ENCODE results near the gene RAB7B. TPM values are rescaled to one million over a fixed set of nuclear protein-coding genes. Genes with fewer than 3 reads are reported as not detected.
"Not testable (repeated sequence)": the region's sequence is repeated elsewhere in the genome, so short reads cannot be mapped to it uniquely, and the experiment has no call there.

Gene RAB7B
- total RNA-seq, 6 experiments from 2014 or later, result 2.6 to 6.6 (median 5.3) TPM

DNA sequence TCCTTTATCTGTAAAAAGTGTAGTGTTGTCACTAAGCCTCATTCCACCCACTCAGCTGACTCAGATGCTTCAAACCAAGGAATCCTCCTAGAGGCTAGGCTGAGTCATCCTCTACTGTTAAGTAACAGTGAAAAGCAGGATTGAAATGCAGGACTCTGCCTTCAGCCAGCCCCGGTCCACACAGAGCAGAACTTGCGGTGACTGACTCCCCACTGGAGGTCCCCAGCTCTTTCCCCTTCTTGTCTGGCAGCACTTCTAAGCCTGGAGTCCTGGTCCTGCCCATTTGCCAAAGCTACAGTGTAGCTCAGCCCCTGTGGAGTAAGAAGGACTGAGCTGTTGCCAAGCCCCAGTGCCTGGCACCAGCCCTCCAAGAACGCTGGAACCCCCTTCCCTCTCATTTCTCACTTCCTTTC, 1.7 kb downstream of the RAB7B start:
- H3K4me1 Mint-ChIP-seq (ENCODE audit: low read depth), result peaks cover 53% of the 10 kb centered on the region
- no peaks in the 10 kb centered on the region for H3K9me3 Mint-ChIP-seq
- H3K36me3 Mint-ChIP-seq (ENCODE audit: low read depth), result no peaks in the 10 kb centered on the region
- peak; percentile 95 for DNase-seq
- no peak for TF ChIP-seq CTCF (IDR thresholded peaks at IDR 0.05)
- H3K27ac Mint-ChIP-seq, result peak overlapping the region; percentile 88
- H3K27me3 Mint-ChIP-seq (ENCODE audit: insufficient read depth), result peaks cover 6% of the 10 kb centered on the region
- H3K4me3 Mint-ChIP-seq, result peak overlapping the region; percentile 85

DNA sequence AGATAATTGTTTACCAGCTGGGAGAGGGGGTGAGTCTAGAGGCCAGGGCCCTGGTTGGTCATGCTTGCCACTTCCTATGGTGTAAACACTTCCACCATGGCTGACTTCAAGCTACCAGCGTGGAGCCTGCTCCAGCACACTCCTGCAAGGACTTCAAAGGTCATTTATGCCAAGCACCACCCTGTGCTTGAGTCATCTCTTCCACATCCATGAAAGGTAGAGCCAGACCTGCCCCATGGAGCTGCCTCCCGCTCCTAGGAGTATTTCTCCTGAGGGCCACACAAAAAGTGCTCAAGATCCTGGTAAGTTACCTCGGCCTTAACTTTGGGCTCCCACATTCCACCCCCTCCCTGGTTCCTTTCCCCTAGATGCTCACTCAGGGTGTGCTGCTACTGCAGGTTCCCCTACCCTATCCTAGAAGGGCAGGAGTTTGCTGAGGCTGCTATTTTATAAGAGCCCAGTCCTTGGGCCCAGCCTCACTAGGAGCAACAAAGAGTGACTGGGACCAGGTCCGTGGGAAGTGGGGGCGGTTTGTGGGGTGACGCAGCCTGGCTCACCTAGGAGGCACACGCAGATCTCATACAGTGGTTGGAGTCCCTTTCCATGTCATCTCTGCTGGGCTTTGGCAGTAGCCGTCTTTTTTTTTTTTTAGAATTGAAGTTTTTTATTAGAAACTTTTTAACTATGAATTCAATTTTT, 2.4 kb downstream of the RAB7B start:
- H3K27ac Mint-ChIP-seq, result peak overlapping the region; percentile 88

GRCh38 chr1:205998457-205999241, 4.5 kb downstream of the RAB7B start:
- Mint-ChIP-seq H3K27ac (no peak overlapping the region), H3K4me3 (no peak overlapping the region), H3K9me3 (no peaks in the 10 kb centered on the region), H3K27me3 (ENCODE audit: insufficient read depth) (peaks cover 5% of the 10 kb centered on the region), H3K36me3 (ENCODE audit: low read depth) (no peaks in the 10 kb centered on the region), H3K4me1 (ENCODE audit: low read depth) (peaks cover 40% of the 10 kb centered on the region)
- no peak for DNase-seq
- no peak for TF ChIP-seq CTCF (IDR thresholded peaks at IDR 0.05)

More for the DNA sequence above, 2.4 kb downstream of the RAB7B start:
- Mint-ChIP-seq H3K9me3 (no peaks in the 10 kb centered on the region), H3K4me3 (peak overlapping the region; percentile 55), H3K27me3 (ENCODE audit: insufficient read depth) (peaks cover 5% of the 10 kb centered on the region), H3K36me3 (ENCODE audit: low read depth) (no peaks in the 10 kb centered on the region), H3K4me1 (ENCODE audit: low read depth) (peaks cover 53% of the 10 kb centered on the region)
- no peak for TF ChIP-seq CTCF (IDR thresholded peaks at IDR 0.05)
- DNase-seq, result peak; percentile 22

DNA sequence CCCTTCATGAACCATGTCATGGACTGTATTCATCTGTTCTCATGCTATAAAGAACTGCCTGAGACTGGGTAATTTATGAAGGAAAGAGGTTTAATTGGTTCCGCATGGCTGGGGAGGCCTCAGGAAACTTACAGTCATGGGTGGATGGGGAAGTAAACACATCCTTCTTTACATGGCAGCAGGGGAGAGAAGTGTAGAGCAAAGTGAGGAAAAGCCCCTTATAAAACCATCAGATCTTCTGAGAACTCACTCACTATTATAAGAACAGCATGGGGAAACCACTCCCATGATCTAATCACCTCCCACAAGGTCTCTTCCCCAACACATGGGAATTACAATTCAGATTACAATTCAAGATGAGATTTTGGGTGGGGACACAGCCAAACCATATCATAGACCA, 6.6 kb downstream of the RAB7B start:
- H3K9me3 Mint-ChIP-seq; H3K27ac Mint-ChIP-seq; DNase-seq; H3K36me3 Mint-ChIP-seq (ENCODE audit: low read depth); H3K27me3 Mint-ChIP-seq (ENCODE audit: insufficient read depth); H3K4me3 Mint-ChIP-seq: not testable (repeated sequence)
- peaks cover 21% of the 10 kb centered on the region for H3K4me1 Mint-ChIP-seq (ENCODE audit: low read depth)

DNA sequence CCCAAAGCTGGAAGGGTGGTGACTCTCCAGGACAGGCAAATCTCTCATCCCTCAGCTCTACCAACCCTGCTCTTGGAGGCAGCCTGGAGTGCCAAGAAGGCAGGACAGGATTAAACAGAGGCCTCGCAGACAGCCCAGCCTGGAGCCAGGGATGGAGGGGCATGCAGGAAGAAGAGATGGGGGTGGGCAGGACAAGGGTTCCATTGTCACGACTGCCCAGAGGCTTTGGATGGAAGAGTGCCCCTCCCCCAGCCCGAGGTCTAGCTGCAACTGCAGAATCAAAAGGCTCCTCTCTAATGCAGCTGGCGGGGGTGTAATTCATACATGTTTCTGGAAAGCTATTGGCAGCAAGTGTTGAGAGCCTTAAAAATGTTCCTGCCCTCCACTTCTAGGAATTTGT, 8.8 kb downstream of the RAB7B start:
- Mint-ChIP-seq H3K4me3 (no peak overlapping the region), H3K27ac (no peak overlapping the region)
- no peak for DNase-seq

More for the DNA sequence above, 8.8 kb downstream of the RAB7B start:
- H3K4me1 Mint-ChIP-seq (ENCODE audit: low read depth), result peaks cover 10% of the 10 kb centered on the region
- no peak for TF ChIP-seq CTCF (IDR thresholded peaks at IDR 0.05)
- H3K9me3 Mint-ChIP-seq, result no peaks in the 10 kb centered on the region
- peaks cover 6% of the 10 kb centered on the region for H3K27me3 Mint-ChIP-seq (ENCODE audit: insufficient read depth)
- peaks cover 10% of the 10 kb centered on the region for H3K36me3 Mint-ChIP-seq (ENCODE audit: low read depth)
